Measurements from ENCODE around the gene STXBP6.

GRCh38 chr14:24900269-24901100 lies 149.5 kb downstream of the STXBP6 start:
- TF ChIP-seq REST (IDR thresholded peaks at IDR 0.05; ENCODE audit: insufficient replicate concordance, low read depth) (no peak), CTCF (IDR thresholded peaks at IDR 0.05; ENCODE audit: insufficient read depth, low read length) (no peak), GABPA (IDR thresholded peaks at IDR 0.05; ENCODE audit: low read depth) (no peak)
